ENCODE data around the gene CEP192. TPM values are rescaled to one million over a fixed set of nuclear protein-coding genes. Genes with fewer than 3 reads are reported as not detected.

CEP192 gene
- total and polyA plus RNA-seq, 2 donors (not counting 1 experiment from before 2014, with no cell fraction given): 39.3 to 47.3 TPM

DNA sequence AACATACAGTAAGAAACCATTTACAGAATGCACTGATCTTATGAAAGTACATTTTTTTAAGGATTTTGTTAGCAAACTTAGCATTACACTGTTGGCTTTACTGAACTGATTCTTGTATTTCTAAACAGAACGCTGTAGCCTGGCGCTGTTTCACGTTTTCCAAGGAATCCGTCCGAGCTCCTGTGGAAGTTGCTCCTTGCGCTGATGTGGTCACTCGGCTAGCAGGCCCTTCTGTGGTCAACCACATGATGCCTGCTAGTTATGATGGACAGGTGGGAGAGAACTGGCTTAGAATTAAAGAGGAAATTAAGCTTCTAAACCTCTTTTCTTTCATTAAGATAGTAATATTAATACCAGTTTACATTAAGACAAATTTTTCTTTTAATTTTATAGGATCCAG, 76.8 kb downstream of the CEP192 start:
- H3K27ac Mint-ChIP-seq: peak overlapping the region; percentile 57
- H3K9me3 ChIP-seq (ENCODE audit: control extremely low read depth in 1 of 3, control insufficient read depth in 2 of 3, insufficient read depth in 1 of 3, low read length in 2 of 3): peaks cover 0 to 4% (median 0%) of the 10 kb centered on the region in 3 donors
- H4K20me1 ChIP-seq (ENCODE audit: control insufficient read depth, insufficient read depth, low read length, poor library complexity, severe bottlenecking): no peaks in the 10 kb centered on the region
- H3K4me3 ChIP-seq (ENCODE audit: control extremely low read depth in 1 of 5, extremely low read depth in 1 of 5, insufficient read depth in 1 of 5, low read depth in 2 of 5, low read length in 4 of 5): no peak overlapping the region
- TF ChIP-seq EZH2 (IDR thresholded peaks at IDR 0.05; ENCODE audit: borderline replicate concordance, insufficient read depth, low read depth, low read length, poor library complexity, severe bottlenecking): no peak
- TF ChIP-seq, protein P1, sequence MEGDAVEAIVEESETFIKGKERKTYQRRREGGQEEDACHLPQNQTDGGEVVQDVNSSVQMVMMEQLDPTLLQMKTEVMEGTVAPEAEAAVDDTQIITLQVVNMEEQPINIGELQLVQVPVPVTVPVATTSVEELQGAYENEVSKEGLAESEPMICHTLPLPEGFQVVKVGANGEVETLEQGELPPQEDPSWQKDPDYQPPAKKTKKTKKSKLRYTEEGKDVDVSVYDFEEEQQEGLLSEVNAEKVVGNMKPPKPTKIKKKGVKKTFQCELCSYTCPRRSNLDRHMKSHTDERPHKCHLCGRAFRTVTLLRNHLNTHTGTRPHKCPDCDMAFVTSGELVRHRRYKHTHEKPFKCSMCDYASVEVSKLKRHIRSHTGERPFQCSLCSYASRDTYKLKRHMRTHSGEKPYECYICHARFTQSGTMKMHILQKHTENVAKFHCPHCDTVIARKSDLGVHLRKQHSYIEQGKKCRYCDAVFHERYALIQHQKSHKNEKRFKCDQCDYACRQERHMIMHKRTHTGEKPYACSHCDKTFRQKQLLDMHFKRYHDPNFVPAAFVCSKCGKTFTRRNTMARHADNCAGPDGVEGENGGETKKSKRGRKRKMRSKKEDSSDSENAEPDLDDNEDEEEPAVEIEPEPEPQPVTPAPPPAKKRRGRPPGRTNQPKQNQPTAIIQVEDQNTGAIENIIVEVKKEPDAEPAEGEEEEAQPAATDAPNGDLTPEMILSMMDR (IDR thresholded peaks at IDR 0.05): no peak
- H3K4me2 ChIP-seq (replicated peaks; ENCODE audit: low read depth, low read length, poor library complexity, severe bottlenecking): no peak overlapping the region
- H3K27me3 ChIP-seq (replicated peaks in 1 of 4; ENCODE audit: control extremely low read depth in 1 of 4, control insufficient read depth in 3 of 4, insufficient read depth in 4 of 4, low read length in 3 of 4): no peaks in the 10 kb centered on the region
- H3K4me1 Mint-ChIP-seq: peaks cover 25% of the 10 kb centered on the region
- DNase-seq: no peak
- no peak overlapping the region for H3K27ac ChIP-seq (ENCODE audit: low read length in 2 of 2)
- peaks cover 10 to 11% of the 10 kb centered on the region in 2 donors for H3K4me1 ChIP-seq (ENCODE audit: control insufficient read depth in 2 of 2, insufficient read depth in 2 of 2, low read length in 2 of 2)
- CTCF ChIA-PET: no interaction called here
- H3K36me3 ChIP-seq (replicated peaks in 1 of 2; ENCODE audit: control extremely low read depth in 1 of 2, control insufficient read depth in 1 of 2, extremely low read depth in 1 of 2, insufficient read depth in 2 of 2, low read length in 1 of 2): peaks cover 29 to 54% of the 10 kb centered on the region in 2 experiments
- intact Hi-C loops (cut with micrococcal nuclease): no loop called here
- POLR2A ChIA-PET: no interaction called here
- 83% methylated on average over 7 of the region's 7 CpGs for WGBS (ENCODE audit: insufficient coverage)
- H3K4me3 Mint-ChIP-seq: no peak overlapping the region
- H3K79me2 ChIP-seq (ENCODE audit: control insufficient read depth, insufficient read depth, low read length): no peaks in the 10 kb centered on the region
- no peak overlapping the region for H2AFZ ChIP-seq (ENCODE audit: insufficient read depth, low read depth, low read length, poor library complexity, severe bottlenecking)
- no peak overlapping the region for H3K9ac ChIP-seq (ENCODE audit: low read length)
- H3K27me3 Mint-ChIP-seq: no peaks in the 10 kb centered on the region
- ATAC-seq (ENCODE audit: low read depth): no peak
- no peaks in the 10 kb centered on the region for H3K9me3 Mint-ChIP-seq (ENCODE audit: insufficient read depth)

DNA sequence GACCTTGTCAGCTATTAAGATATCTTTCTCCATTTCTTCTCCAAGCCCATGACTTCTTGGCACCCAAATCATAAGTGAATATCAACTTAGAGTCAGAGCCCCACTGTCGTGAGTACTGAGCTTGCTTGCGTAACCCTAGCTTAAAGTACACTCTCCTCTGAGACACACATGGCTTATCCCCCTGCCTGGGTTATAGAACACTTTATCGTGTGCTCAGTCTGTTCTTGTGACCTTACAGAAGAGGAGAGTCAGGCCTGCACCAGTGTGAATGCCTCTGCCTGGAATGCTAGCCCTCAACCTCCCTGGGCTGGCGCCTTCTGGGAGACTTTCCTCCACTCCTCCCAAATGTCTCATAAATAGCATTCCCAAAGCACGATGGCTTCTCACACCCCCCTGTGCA, 79.3 kb downstream of the CEP192 start:
- Mint-ChIP-seq H3K4me1 (peaks cover 17% of the 10 kb centered on the region), H3K9me3 (ENCODE audit: insufficient read depth) (no peaks in the 10 kb centered on the region), H3K4me3 (no peak overlapping the region), H3K27ac (no peak overlapping the region), H3K27me3 (no peaks in the 10 kb centered on the region)
- Histone ChIP-seq H3K9me3 (ENCODE audit: control extremely low read depth in 1 of 3, control insufficient read depth in 2 of 3, insufficient read depth in 1 of 3, low read length in 2 of 3) (no peaks in the 10 kb centered on the region), H3K4me1 (ENCODE audit: control insufficient read depth in 2 of 2, insufficient read depth in 2 of 2, low read length in 2 of 2) (peaks cover 10 to 11% of the 10 kb centered on the region in 2 donors), H3K36me3 (replicated peaks in 1 of 2; ENCODE audit: control extremely low read depth in 1 of 2, control insufficient read depth in 1 of 2, extremely low read depth in 1 of 2, insufficient read depth in 2 of 2, low read length in 1 of 2) (peaks cover 35 to 59% of the 10 kb centered on the region in 2 experiments), H3K79me2 (ENCODE audit: control insufficient read depth, insufficient read depth, low read length) (no peaks in the 10 kb centered on the region), H3K27me3 (replicated peaks in 1 of 4; ENCODE audit: control extremely low read depth in 1 of 4, control insufficient read depth in 3 of 4, insufficient read depth in 4 of 4, low read length in 3 of 4) (no peaks in the 10 kb centered on the region), H4K20me1 (ENCODE audit: control insufficient read depth, insufficient read depth, low read length, poor library complexity, severe bottlenecking) (no peaks in the 10 kb centered on the region), H2AFZ (ENCODE audit: insufficient read depth, low read depth, low read length, poor library complexity, severe bottlenecking) (no peak overlapping the region), H3K4me3 (ENCODE audit: control extremely low read depth in 1 of 5, extremely low read depth in 1 of 5, insufficient read depth in 1 of 5, low read depth in 2 of 5, low read length in 4 of 5) (no peak overlapping the region), H3K9ac (ENCODE audit: low read length) (no peak overlapping the region), H3K27ac (ENCODE audit: low read length in 2 of 2) (no peak overlapping the region), H3K4me2 (replicated peaks; ENCODE audit: low read depth, low read length, poor library complexity, severe bottlenecking) (no peak overlapping the region)
- ATAC-seq (ENCODE audit: low read depth): no peak
- WGBS (ENCODE audit: insufficient coverage): 95% methylated on average over 5 of the region's 5 CpGs
- no peak for TF ChIP-seq EZH2 (IDR thresholded peaks at IDR 0.05; ENCODE audit: borderline replicate concordance, insufficient read depth, low read depth, low read length, poor library complexity, severe bottlenecking)
- TF ChIP-seq, protein P1 (IDR thresholded peaks at IDR 0.05): no peak
- no peak for DNase-seq
- intact Hi-C loops (cut with micrococcal nuclease): no loop called here
- POLR2A ChIA-PET: no interaction called here
- CTCF ChIA-PET: interaction anchor here (0.7 kb wide), 1 partner anchor 312 kb away, joined by 3 read pairs; no protein-coding TSS in a partner anchor
